ENCODE results near the gene STRN.

- TF ChIP-seq EZH2 (IDR thresholded peaks at IDR 0.05; ENCODE audit: insufficient read depth, poor library complexity, severe bottlenecking): no peak
- TF ChIP-seq EZH2phosphoT487 (IDR thresholded peaks at IDR 0.05; ENCODE audit: insufficient read depth, low read depth): no peak
Observed at GRCh38 chr2:36843838-36844237, 122.5 kb downstream of the STRN start.
